22Rv1 (cell line): Measurements from ENCODE around the gene PNP.
"Not testable (repeated sequence)": the region's sequence is repeated elsewhere in the genome, so short reads cannot be mapped to it uniquely, and the experiment has no call there.

ENCODE experiments used
- CTCF ChIP-seq: fragments of 450-650 bp; IDR thresholded peaks from 2 replicates; pipeline ENCODE4 v1.5.1; 2017; ENCODE audit warnings: mild to moderate bottlenecking
- ZFX ChIP-seq: fragments of 450-650 bp; IDR thresholded peaks from 2 replicates; pipeline ENCODE4 v1.6.1; 2017; ENCODE audit warnings: antibody characterized with exemption, borderline replicate concordance

GRCh38 chr14:20452831-20453230 is 16.4 kb upstream of the PNP start:
- TF ChIP-seq CTCF, ZFX: not testable (repeated sequence)
